ENCODE measurements around the gene SRSF4. TPM values are rescaled to one million over a fixed set of nuclear protein-coding genes. Genes with fewer than 3 reads are reported as not detected.

The SRSF4 gene
- total and polyA plus RNA-seq, 2 donors (not counting 3 experiments of a cell fraction or from before 2014, with no cell fraction given) = 45.6 to 108 TPM

- no TSS peak for BruUV-seq (replicated peaks)
- POLR2A ChIA-PET = no interaction called here
- Histone ChIP-seq H3K4me3 (replicated peaks in 1 of 3; ENCODE audit: insufficient read depth in 1 of 3, low read depth in 1 of 3, low read length in 3 of 3) (no peak overlapping the region), H2AFZ (ENCODE audit: low read depth, low read length) (no peak overlapping the region), H3K27me3 (ENCODE audit: control insufficient read depth in 2 of 2, insufficient read depth in 2 of 2, low read length in 2 of 2) (no peaks in the 10 kb centered on the region), H3K4me1 (ENCODE audit: control insufficient read depth, extremely low read depth, insufficient read depth, low read length) (no peaks in the 10 kb centered on the region), H3K36me3 (ENCODE audit: control insufficient read depth in 2 of 2, extremely low read depth in 1 of 2, insufficient read depth in 2 of 2, low read length in 2 of 2) (peaks cover 7 to 20% of the 10 kb centered on the region in 2 experiments), H3K27ac (ENCODE audit: insufficient read depth, low read depth, low read length) (no peak overlapping the region), H3K9ac (replicated peaks; ENCODE audit: extremely low read depth, insufficient read depth, low read length) (no peak overlapping the region), H3K9me1 (replicated peaks; ENCODE audit: control insufficient read depth, extremely low read depth, insufficient read depth, low read length) (no peaks in the 10 kb centered on the region), H3K9me3 (replicated peaks; ENCODE audit: control insufficient read depth, insufficient read depth, low read length) (no peaks in the 10 kb centered on the region), H3K4me2 (ENCODE audit: insufficient read depth, low read length) (no peak overlapping the region), H4K20me1 (replicated peaks; ENCODE audit: control insufficient read depth, extremely low read depth, insufficient read depth, low read length) (peaks cover 12% of the 10 kb centered on the region), H3K79me2 (ENCODE audit: control insufficient read depth, insufficient read depth, low read length) (peaks cover 100% of the 10 kb centered on the region)
- FAIRE-seq (no peak), DNase-seq (ENCODE audit: low read depth, low spot score) (no peak)
- CTCF ChIA-PET = interaction anchor here (0.9 to 1.7 kb wide), 4 partner anchors 9 to 288 kb away, joined by 3 to 5 read pairs (median 3); partner anchors contain the start of gene SRSF4
- TF ChIP-seq CTCF (IDR thresholded peaks at IDR 0.05; ENCODE audit: extremely low read depth in 1 of 2, insufficient read depth in 1 of 2, low read depth in 1 of 2, low read length in 2 of 2) = no peak
- dilution Hi-C loops (cut with MboI; ENCODE audit: extremely low pct_ligation_motif_present, low sequenced_read_pairs) = no loop called here
- intact Hi-C loops (cut with micrococcal nuclease) = no loop called here
Measured at GRCh38 chr1:29169976-29170375, 11.7 kb downstream of the SRSF4 start.

- Histone ChIP-seq H3K9me3 (replicated peaks; ENCODE audit: control insufficient read depth, insufficient read depth, low read length) (no peaks in the 10 kb centered on the region), H3K36me3 (ENCODE audit: control insufficient read depth in 2 of 2, extremely low read depth in 1 of 2, insufficient read depth in 2 of 2, low read length in 2 of 2) (peaks cover 7 to 20% of the 10 kb centered on the region in 2 experiments), H3K79me2 (ENCODE audit: control insufficient read depth, insufficient read depth, low read length) (peaks cover 99% of the 10 kb centered on the region), H3K4me3 (replicated peaks in 1 of 3; ENCODE audit: insufficient read depth in 1 of 3, low read depth in 1 of 3, low read length in 3 of 3) (no peak overlapping the region), H3K4me2 (ENCODE audit: insufficient read depth, low read length) (no peak overlapping the region), H3K27ac (ENCODE audit: insufficient read depth, low read depth, low read length) (no peak overlapping the region), H2AFZ (ENCODE audit: low read depth, low read length) (no peak overlapping the region), H3K9me1 (replicated peaks; ENCODE audit: control insufficient read depth, extremely low read depth, insufficient read depth, low read length) (no peaks in the 10 kb centered on the region), H3K9ac (replicated peaks; ENCODE audit: extremely low read depth, insufficient read depth, low read length) (no peak overlapping the region), H4K20me1 (replicated peaks; ENCODE audit: control insufficient read depth, extremely low read depth, insufficient read depth, low read length) (peaks cover 10% of the 10 kb centered on the region), H3K4me1 (ENCODE audit: control insufficient read depth, extremely low read depth, insufficient read depth, low read length) (no peaks in the 10 kb centered on the region), H3K27me3 (ENCODE audit: control insufficient read depth in 2 of 2, insufficient read depth in 2 of 2, low read length in 2 of 2) (no peaks in the 10 kb centered on the region)
- FAIRE-seq (no peak), DNase-seq (ENCODE audit: low read depth, low spot score) (no peak)
- intact Hi-C loops (cut with micrococcal nuclease) (no loop called here), dilution Hi-C loops (cut with MboI; ENCODE audit: extremely low pct_ligation_motif_present, low sequenced_read_pairs) (no loop called here)
- BruUV-seq (replicated peaks) = no TSS peak
- TF ChIP-seq EZH2 (IDR thresholded peaks at IDR 0.05; ENCODE audit: borderline replicate concordance, low read depth, low read length, severe bottlenecking) (no peak), CTCF (IDR thresholded peaks at IDR 0.05; ENCODE audit: extremely low read depth in 1 of 2, insufficient read depth in 1 of 2, low read depth in 1 of 2, low read length in 2 of 2) (no peak), MYC (IDR thresholded peaks at IDR 0.05; ENCODE audit: low read depth, low read length) (no peak), FOS (IDR thresholded peaks at IDR 0.05; ENCODE audit: borderline replicate concordance, insufficient read depth, low read length) (no peak), POLR2AphosphoS5 (IDR thresholded peaks at IDR 0.05; ENCODE audit: insufficient read depth, low read depth, low read length) (no peak), MAX (IDR thresholded peaks at IDR 0.05; ENCODE audit: insufficient read depth, insufficient read length) (no peak), JUN (IDR thresholded peaks at IDR 0.05; ENCODE audit: borderline replicate concordance, insufficient read depth, insufficient read length, low read depth) (no peak), GATA2 (IDR thresholded peaks at IDR 0.05; ENCODE audit: insufficient read depth, insufficient read length, low read depth, low read length) (no peak), POLR2A (IDR thresholded peaks at IDR 0.05; ENCODE audit: low read depth, low read length) (no peak)
- ChIA-PET POLR2A (interaction anchor here (0.6 kb wide), 1 partner anchor 60 kb away, joined by 5 read pairs; no protein-coding TSS in a partner anchor), CTCF (interaction anchor here (1.0 to 2.9 kb wide), 3 partner anchors 11 to 34 kb away, joined by 3 to 11 read pairs (median 5); no protein-coding TSS in a partner anchor)
Measured at GRCh38 chr1:29167904-29168303, 13.8 kb downstream of the SRSF4 start.
